ENCODE data around the gene PCK1.

PCK1 gene

GRCh38 chr20:57528148-57528547 is 32.8 kb upstream of the PCK1 start:
- TF ChIP-seq, protein P1, sequence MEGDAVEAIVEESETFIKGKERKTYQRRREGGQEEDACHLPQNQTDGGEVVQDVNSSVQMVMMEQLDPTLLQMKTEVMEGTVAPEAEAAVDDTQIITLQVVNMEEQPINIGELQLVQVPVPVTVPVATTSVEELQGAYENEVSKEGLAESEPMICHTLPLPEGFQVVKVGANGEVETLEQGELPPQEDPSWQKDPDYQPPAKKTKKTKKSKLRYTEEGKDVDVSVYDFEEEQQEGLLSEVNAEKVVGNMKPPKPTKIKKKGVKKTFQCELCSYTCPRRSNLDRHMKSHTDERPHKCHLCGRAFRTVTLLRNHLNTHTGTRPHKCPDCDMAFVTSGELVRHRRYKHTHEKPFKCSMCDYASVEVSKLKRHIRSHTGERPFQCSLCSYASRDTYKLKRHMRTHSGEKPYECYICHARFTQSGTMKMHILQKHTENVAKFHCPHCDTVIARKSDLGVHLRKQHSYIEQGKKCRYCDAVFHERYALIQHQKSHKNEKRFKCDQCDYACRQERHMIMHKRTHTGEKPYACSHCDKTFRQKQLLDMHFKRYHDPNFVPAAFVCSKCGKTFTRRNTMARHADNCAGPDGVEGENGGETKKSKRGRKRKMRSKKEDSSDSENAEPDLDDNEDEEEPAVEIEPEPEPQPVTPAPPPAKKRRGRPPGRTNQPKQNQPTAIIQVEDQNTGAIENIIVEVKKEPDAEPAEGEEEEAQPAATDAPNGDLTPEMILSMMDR (IDR thresholded peaks at IDR 0.05; ENCODE audit: low read depth, low read length), result no peak
- in situ Hi-C loops (cut with HindIII; ENCODE audit: low sequenced_read_pairs), result no loop called here
- no peak overlapping the region for H3K4me3 ChIP-seq (ENCODE audit: low read depth, low read length)

DNA sequence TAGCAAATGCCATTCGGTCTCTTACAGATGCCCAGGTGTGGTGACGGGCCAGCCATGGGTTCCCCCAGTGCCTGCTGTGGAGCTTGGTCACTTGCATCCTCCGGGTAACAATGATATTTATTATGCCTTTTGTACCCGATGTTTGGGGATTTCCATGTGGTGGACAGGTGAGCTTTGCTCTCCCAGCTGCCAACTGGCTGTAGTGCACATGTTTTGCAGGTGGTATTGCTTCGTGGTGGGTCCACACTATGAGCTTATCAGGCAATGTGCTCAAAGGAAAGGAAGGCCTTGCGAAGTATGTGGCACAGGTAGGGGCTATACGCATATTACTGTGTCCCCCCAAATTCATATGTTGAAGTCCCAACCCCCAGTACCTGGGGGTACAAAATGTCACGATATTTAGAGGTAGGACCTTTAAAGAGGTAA is 31.7 kb upstream of the PCK1 start:
- no peak overlapping the region for H3K4me3 ChIP-seq (ENCODE audit: low read depth, low read length)
- no peak for DNase-seq (ENCODE audit: low read depth, low spot score)
- TF ChIP-seq, protein P1 (IDR thresholded peaks at IDR 0.05; ENCODE audit: low read depth, low read length), result no peak
- in situ Hi-C loops (cut with HindIII; ENCODE audit: low sequenced_read_pairs), result no loop called here

More at GRCh38 chr20:57528148-57528547, 32.8 kb upstream of the PCK1 start:
- no peak for DNase-seq (ENCODE audit: low read depth, low spot score)

GRCh38 chr20:57529810-57530209 is 31.1 kb upstream of the PCK1 start:
- no peak overlapping the region for H3K4me3 ChIP-seq (ENCODE audit: low read depth, low read length)
- in situ Hi-C loops (cut with HindIII; ENCODE audit: low sequenced_read_pairs), result no loop called here
- TF ChIP-seq, protein P1 (IDR thresholded peaks at IDR 0.05; ENCODE audit: low read depth, low read length), result no peak
- DNase-seq (ENCODE audit: low read depth, low spot score), result no peak

- no peak overlapping the region for H3K4me3 ChIP-seq (ENCODE audit: low read depth, low read length)
- TF ChIP-seq, protein P1 (IDR thresholded peaks at IDR 0.05; ENCODE audit: low read depth, low read length), result no peak
- in situ Hi-C loops (cut with HindIII; ENCODE audit: low sequenced_read_pairs), result no loop called here
- DNase-seq (ENCODE audit: low read depth, low spot score), result no peak
Observed at GRCh38 chr20:57530327-57530981, 30.5 kb upstream of the PCK1 start.

GRCh38 chr20:57532104-57532503 is 28.8 kb upstream of the PCK1 start:
- DNase-seq (ENCODE audit: low read depth, low spot score), result no peak
- in situ Hi-C loops (cut with HindIII; ENCODE audit: low sequenced_read_pairs), result no loop called here
- no peak overlapping the region for H3K4me3 ChIP-seq (ENCODE audit: low read depth, low read length)
- TF ChIP-seq, protein P1 (IDR thresholded peaks at IDR 0.05; ENCODE audit: low read depth, low read length), result no peak

DNA sequence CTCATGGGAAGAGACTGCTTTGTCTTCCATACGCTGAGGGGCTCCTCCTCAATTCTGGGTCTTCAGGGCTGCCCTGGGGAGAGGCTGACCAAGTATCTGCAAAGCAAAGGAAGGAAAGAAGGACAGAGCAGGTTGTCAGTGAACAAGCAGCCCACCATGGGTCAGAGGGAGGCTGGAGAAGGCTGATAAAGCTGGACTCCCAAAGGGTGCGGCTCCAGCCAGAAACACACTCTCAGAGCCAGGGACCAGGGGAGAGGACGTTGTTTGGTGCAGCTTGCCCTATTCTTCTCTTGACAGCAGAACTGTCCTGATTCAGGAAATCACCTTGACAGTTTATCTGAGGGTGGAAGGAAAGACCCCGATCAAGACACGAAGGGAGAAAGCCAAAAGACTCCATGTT is 25.6 kb upstream of the PCK1 start:
- TF ChIP-seq, protein P1 (IDR thresholded peaks at IDR 0.05; ENCODE audit: low read depth, low read length), result no peak
- no peak overlapping the region for H3K4me3 ChIP-seq (ENCODE audit: low read depth, low read length)
- DNase-seq (ENCODE audit: low read depth, low spot score), result no peak
- in situ Hi-C loops (cut with HindIII; ENCODE audit: low sequenced_read_pairs), result no loop called here
